MM.1S (cell line): ENCODE results near the gene RPN2.

ENCODE experiments used
- DNase-seq: peaks from one replicate; pipeline ENCODE4 v3.0.0-alpha.2; 2015
- H2AFZ ChIP-seq: fragments of 300-600 bp; sonication (generic); 2 replicates; pipeline ENCODE4 v1.6.0; 2016; ENCODE audit warnings: antibody characterized with exemption, low read length
- H3F3A ChIP-seq: fragments of 300-600 bp; sonication (generic); 2 replicates; pipeline ENCODE4 v1.6.1; 2016; ENCODE audit warnings: mild to moderate bottlenecking, antibody characterized with exemption, low read length, moderate library complexity, mixed read lengths; ENCODE audit not compliant: insufficient read depth
- H3K27ac ChIP-seq: fragments of 300-600 bp; sonication (generic); 2 replicates; pipeline ENCODE4 v1.5.1; 2016; ENCODE audit warnings: mild to moderate bottlenecking, low read length
- H3K27me3 ChIP-seq: fragments of 300-600 bp; sonication (generic); replicated peaks from 2 replicates; pipeline ENCODE4 v1.6.0; 2016; ENCODE audit warnings: low read length; ENCODE audit not compliant: insufficient read depth
- H3K36me3 ChIP-seq: fragments of 300-600 bp; sonication (generic); replicated peaks from 2 replicates; pipeline ENCODE4 v1.6.1; 2016; ENCODE audit warnings: mild to moderate bottlenecking, low read length, mixed read lengths; ENCODE audit not compliant: insufficient read depth
- H3K4me1 ChIP-seq: fragments of 300-600 bp; sonication (generic); 2 replicates; pipeline ENCODE4 v1.6.1; 2016; ENCODE audit warnings: low read length, mixed read lengths
- H3K4me2 ChIP-seq: fragments of 300-600 bp; sonication (generic); 2 replicates; pipeline ENCODE4 v1.6.0; 2016; ENCODE audit warnings: low read depth, low read length
- H3K4me3 ChIP-seq: fragments of 300-600 bp; sonication (generic); 2 replicates; pipeline ENCODE4 v1.5.1; 2016; ENCODE audit warnings: low read length, mixed read lengths
- H3K79me2 ChIP-seq: fragments of 300-600 bp; sonication (generic); 2 replicates; pipeline ENCODE4 v1.6.1; 2016; ENCODE audit warnings: mixed run types, low read length, mixed read lengths
- H3K9ac ChIP-seq: fragments of 300-600 bp; sonication (generic); 2 replicates; pipeline ENCODE4 v1.6.1; 2016; ENCODE audit warnings: low read length, mixed read lengths
- H3K9me2 ChIP-seq: fragments of 300-600 bp; sonication (generic); replicated peaks from 2 replicates; pipeline ENCODE4 v1.6.1; 2016; ENCODE audit warnings: mild to moderate bottlenecking, low read length, mixed read lengths; ENCODE audit not compliant: insufficient read depth
- H3K9me3 ChIP-seq: fragments of 300-600 bp; sonication (generic); replicated peaks from 2 replicates; pipeline ENCODE4 v1.6.1; 2016; ENCODE audit warnings: mild to moderate bottlenecking, low read length, mixed read lengths; ENCODE audit not compliant: insufficient read depth
- H4K20me1 ChIP-seq: fragments of 300-600 bp; sonication (generic); 2 replicates; pipeline ENCODE4 v1.6.1; 2016; ENCODE audit warnings: mild to moderate bottlenecking, low read length, moderate library complexity, mixed read lengths; ENCODE audit not compliant: insufficient read depth
- EZH2 ChIP-seq: fragments of 300-600 bp; sonication (generic); optimal IDR thresholded peaks from 2 replicates; pipeline ENCODE3; 2017; ENCODE audit warnings: low read depth, mild to moderate bottlenecking, antibody characterized with exemption, low read length, mixed read lengths
- EZH2phosphoT487 ChIP-seq: fragments of 300-600 bp; sonication (generic); IDR thresholded peaks from 2 replicates; pipeline ENCODE4 v1.6.1; 2018; ENCODE audit warnings: antibody characterized with exemption, low read length
- TF ChIP-seq, protein P1 (sequence below): fragments of 300-600 bp; sonication (generic); IDR thresholded peaks from 2 replicates; pipeline ENCODE4 v1.5.1; 2016; ENCODE audit warnings: antibody characterized with exemption, low read length, mixed read lengths

RPN2 gene

DNA sequence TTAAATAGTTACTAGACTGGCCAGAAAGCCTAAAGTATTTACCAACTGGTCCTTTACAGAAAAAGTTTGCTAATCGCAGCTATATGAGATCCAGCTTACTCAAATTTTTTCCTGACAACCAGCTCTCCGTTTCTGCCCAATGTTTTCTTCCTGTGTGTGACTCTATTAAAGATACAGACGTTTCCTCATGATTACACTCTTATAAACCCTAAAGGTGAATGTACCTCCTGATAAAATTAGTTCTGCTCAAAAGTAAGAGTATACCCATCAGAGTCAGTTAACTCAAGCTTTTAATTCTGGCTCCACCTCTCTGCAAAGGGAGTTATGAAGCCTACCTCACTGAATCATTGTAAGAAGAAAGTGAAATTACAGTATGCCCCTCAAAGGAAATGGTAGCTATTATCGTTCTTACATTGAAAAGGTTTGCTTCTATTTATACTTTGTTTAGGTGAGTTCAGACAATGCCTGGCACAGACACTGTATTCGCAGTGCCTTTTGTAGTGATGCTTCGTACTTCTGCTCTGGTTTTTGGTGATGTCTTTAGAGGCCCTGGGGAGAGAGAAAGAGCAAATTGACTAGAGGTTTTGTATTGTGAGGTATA, 10.4 kb downstream of the RPN2 start:
- Histone ChIP-seq H3K9ac (no peak overlapping the region), H3K27ac (peak overlapping the region; percentile 22; the same call in 1 of the 2 replicates), H3K79me2 (peaks cover 95% of the 10 kb centered on the region), H3K4me2 (peak overlapping the region; percentile 36), H3K4me1 (peaks cover 26% of the 10 kb centered on the region), H3K4me3 (no peak overlapping the region), H3K27me3 (no peaks in the 10 kb centered on the region), H3K9me2 (no peaks in the 10 kb centered on the region), H3K9me3 (no peaks in the 10 kb centered on the region), H4K20me1 (peaks cover 53% of the 10 kb centered on the region), H2AFZ (no peak overlapping the region), H3F3A (peaks cover 21% of the 10 kb centered on the region), H3K36me3 (peaks cover 13% of the 10 kb centered on the region)
- DNase-seq: peak; percentile 64
- TF ChIP-seq, protein P1, sequence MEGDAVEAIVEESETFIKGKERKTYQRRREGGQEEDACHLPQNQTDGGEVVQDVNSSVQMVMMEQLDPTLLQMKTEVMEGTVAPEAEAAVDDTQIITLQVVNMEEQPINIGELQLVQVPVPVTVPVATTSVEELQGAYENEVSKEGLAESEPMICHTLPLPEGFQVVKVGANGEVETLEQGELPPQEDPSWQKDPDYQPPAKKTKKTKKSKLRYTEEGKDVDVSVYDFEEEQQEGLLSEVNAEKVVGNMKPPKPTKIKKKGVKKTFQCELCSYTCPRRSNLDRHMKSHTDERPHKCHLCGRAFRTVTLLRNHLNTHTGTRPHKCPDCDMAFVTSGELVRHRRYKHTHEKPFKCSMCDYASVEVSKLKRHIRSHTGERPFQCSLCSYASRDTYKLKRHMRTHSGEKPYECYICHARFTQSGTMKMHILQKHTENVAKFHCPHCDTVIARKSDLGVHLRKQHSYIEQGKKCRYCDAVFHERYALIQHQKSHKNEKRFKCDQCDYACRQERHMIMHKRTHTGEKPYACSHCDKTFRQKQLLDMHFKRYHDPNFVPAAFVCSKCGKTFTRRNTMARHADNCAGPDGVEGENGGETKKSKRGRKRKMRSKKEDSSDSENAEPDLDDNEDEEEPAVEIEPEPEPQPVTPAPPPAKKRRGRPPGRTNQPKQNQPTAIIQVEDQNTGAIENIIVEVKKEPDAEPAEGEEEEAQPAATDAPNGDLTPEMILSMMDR: no peak
- TF ChIP-seq EZH2: no peak
- TF ChIP-seq EZH2phosphoT487: no peak

DNA sequence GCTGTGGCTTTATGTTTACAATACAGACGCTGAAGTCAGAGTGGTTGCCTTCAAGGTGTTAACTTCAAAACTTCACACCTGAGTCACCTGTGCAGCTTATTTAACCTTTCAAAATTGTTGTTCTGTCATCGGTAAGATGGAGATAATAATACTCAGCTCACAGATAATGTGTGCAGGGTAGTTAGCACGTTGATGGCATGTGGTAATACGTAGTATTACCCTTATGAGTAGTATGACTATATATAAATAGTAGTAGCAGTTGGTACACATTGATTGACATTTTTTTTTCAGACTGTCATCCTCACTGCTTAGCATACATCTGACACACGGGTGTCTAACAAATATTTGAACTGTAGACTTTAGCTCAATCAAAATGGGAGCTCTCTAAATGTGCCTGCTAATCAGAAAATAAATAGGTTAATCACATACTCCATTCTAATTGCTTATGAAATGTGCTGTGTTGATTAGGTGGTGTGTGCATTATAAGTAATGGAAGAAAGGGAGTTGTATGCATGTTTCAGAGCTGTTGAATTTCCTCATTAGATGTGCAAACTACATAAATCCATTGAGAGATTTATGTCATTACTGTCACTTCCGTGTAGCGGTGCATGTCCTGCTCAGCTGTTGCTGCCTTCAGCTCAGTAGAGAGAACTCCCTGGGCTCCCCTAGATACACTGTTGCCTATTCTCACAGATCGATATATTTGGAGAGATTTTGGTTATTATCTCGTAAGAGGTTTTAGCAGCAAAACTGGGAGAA, 11.4 kb downstream of the RPN2 start:
- no peak overlapping the region for H2AFZ ChIP-seq
- peaks cover 26% of the 10 kb centered on the region for H3K4me1 ChIP-seq
- H3K9me3 ChIP-seq: no peaks in the 10 kb centered on the region
- H3K27ac ChIP-seq: peak overlapping the region; percentile 22; the same call in 1 of the 2 replicates
- no peaks in the 10 kb centered on the region for H3K9me2 ChIP-seq
- H3K36me3 ChIP-seq: peaks cover 9% of the 10 kb centered on the region; the same call in 1 of the 2 replicates
- peaks cover 95% of the 10 kb centered on the region for H3K79me2 ChIP-seq
- H3K4me2 ChIP-seq: peak overlapping the region; percentile 36
- peaks cover 63% of the 10 kb centered on the region for H4K20me1 ChIP-seq
- DNase-seq: no peak
- peaks cover 21% of the 10 kb centered on the region for H3F3A ChIP-seq
- no peak overlapping the region for H3K9ac ChIP-seq
- H3K27me3 ChIP-seq: no peaks in the 10 kb centered on the region
- TF ChIP-seq EZH2phosphoT487: no peak
- TF ChIP-seq, protein P1: no peak
- TF ChIP-seq EZH2: no peak
- no peak overlapping the region for H3K4me3 ChIP-seq

DNA sequence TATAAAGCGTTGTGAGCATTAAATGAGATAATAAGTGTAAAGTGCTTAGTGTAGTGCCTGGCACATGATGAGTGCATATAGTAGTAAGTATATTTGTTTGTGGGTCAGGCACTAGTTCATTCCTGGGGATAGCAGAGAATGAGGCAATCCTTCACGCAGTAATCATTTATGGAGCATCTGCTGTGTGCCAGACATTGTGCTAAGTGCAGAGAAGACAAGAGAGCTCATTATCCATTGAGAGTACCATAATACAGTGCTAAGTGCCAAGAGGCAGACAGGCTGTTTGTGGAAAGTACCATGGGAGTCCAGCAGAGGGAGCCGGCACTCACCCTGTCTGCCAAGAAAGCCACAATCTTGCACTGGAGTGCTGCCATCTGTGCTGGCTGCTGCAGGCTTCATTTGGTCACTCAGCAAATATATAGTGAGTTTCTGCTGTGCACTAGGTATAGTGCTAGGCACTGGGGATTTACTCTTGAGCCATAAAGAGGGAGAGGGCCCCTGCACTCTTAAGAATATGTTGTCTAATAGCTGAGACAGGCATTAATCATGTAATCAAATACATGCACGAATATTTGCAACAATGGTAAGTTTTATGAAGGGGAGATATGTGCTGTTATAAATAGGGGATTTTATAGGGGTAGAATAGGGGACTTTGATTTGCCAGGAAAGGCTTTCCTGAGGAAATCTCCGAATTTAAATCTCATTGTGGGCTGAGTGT, 13.2 kb downstream of the RPN2 start:
- Histone ChIP-seq H3K9me2 (no peaks in the 10 kb centered on the region), H3K4me2 (no peak overlapping the region), H4K20me1 (peaks cover 76% of the 10 kb centered on the region), H3K9ac (no peak overlapping the region), H3K36me3 (0 out of 2 replicates have a peak, but pooled peaks cover 4% of the 10 kb centered on the region), H3K27me3 (no peaks in the 10 kb centered on the region), H3K4me1 (peaks cover 26% of the 10 kb centered on the region), H3F3A (peaks cover 21% of the 10 kb centered on the region), H2AFZ (no peak overlapping the region), H3K4me3 (no peak overlapping the region), H3K79me2 (peaks cover 98% of the 10 kb centered on the region), H3K9me3 (no peaks in the 10 kb centered on the region), H3K27ac (no peak overlapping the region)
- DNase-seq: peak; percentile 84
- TF ChIP-seq, protein P1: peak; percentile 93
- no peak for TF ChIP-seq EZH2phosphoT487
